RPMI8226 (cell line): Measurements from ENCODE around the gene TOB1.
"Not testable (repeated sequence)": the region's sequence is repeated elsewhere in the genome, so short reads cannot be mapped to it uniquely, and the experiment has no call there.

Experiments
- DNase-seq: peaks from one replicate; pipeline ENCODE4 v3.0.0-alpha.2; 2015

Gene TOB1

DNA sequence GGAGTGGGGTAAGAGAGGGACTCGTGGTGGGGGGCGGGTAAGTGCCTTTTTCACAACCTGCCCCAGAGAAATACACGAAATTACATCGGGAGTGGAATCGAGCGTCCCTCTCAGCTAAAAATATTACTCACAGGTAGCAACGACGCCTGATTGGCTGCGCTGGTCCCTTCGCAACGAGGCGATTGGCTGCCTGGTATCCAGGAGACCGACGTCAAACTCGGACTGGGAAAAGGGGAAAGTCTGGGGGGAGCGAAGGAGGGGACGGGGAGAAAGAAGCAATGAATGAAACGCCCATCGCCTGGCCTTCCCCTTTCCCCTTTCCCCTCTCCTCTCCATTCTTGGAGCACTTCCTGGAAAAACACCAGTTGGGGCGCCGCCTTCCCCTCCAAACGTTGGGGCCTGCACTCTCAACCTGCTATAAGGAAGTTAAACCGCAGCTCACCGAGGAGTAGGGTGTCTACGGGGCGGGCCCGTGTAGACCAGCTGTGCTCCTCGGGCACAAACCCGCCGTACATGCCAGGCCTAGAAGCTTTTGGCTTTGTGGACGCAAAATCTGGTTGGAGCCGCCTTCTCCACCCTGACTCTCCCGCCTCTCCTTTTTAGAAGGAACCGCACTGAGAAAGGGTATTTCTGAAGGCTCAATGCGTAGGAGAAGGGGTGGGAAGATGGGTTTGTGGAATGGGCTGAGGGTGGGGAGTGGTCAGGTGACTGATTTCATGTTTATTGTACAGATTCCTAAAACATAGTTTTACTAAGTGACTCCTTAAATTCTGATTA is 1.4 kb upstream of the TOB1 start:
- DNase-seq = peak; percentile 93

DNA sequence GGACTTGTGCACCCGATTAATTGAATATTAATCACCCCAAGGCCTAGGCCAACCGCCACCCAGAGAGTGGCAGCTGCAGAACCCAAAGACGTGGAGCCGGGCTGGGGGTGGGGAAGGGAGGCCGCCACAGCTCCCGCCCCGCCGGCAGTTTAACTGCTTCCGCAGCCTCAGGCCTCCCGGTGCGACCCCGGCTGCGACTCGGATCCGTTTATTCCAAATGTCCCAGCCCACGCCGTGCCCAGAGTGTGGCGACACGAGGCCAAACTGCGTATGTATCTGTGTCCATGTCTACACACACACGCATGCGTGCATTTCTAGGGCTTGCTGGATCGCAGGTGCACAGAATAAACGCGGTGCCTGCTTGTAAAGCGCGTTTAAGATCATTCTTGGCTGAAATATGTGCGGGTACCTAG is 802 bp upstream of the TOB1 start:
- DNase-seq = peak; percentile 74

DNA sequence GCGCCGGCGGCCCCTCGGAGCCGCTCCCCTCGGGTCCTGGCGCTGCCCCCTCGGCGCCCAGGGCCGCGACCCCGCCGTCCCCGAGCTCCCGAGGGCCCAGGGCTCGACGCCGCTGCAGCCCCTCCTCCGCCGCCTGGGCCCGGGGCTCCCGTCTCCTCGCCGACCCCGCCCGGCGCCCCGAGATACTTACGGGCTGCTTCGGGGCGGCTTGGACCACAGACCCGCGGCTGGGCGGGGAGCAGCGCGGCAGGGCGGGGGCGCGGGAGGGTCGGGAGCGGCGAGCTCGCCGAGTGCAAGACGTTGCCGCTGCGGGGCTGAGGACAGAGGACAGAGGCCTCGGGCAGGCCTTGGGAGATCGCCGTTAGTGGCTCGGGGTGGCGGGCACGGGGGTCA is 290 bp downstream of the TOB1 start:
- DNase-seq = no peak

DNA sequence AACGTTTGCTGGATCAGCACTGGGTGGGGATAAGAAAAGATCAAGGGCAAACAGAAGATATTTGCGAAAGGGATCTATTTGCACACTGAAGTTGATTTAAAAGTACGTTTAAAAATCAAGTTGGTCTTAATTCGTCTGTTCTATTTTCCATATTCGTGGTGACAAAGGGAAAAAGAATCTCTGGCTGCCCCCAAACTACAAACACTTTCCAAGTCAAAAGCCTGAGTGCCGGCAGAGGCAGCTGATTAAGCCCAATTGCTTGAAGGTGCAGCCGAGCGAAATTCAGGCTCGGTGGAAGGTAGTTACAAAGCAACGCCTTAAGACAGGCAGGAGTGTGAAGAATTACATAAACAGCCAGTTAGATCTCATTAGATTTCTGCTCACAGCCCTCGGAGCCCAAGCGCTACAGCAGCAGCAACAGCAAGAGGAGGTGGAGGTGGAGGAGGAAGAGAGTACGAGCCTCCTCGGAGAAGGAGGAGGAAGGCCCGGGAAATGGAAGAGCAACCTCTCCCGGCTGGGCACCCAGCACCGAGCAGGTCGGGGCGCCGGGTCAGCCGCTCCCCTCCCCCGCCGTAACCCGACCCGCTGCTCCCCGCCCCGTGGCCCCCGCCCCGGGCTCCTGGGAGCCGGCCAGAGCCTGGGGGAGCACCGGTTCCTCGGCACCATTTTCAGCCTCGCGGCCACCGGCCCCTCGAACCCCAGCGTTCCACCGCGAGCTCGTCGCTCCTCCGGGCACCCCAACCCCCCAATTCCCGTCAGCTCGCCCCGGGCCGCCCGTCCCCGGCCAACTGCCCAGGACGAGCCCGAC is 890 bp downstream of the TOB1 start:
- DNase-seq = peak; percentile 64

DNA sequence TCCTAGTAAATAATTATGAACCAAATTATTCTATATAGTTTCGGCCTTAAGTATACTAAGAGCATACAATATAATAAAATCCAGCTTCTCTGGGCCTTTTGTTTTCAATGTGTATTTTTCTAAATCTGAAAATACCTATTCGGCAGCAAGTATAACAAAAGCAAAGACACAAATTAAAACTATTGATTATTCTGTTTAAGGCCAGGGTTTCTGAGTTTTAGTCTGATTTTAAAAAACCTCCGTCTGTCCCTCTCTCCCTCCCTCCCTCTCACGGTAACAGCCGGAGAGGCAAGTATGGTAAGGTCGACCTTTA is 1.5 kb downstream of the TOB1 start:
- peak; percentile 66 for DNase-seq

DNA sequence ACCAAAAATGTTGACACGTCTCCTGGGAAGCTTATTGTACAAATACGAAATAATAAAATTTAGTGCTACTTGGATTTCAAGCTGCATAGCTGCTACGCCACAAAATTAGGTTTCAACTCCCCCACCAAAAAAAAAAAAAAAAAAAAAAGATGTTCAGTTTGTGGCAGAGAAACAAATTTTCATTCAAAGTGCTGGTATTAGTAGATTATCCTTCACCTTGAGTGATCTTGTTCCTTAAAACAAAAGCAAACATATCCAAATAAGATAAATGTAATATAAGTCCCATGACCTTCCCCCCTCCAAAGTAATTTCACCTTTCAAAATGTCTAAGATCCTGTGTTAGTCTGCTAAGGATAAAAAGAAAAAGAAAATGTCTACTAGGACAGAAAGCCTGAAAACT is 2.2 kb downstream of the TOB1 start:
- DNase-seq = no peak

DNA sequence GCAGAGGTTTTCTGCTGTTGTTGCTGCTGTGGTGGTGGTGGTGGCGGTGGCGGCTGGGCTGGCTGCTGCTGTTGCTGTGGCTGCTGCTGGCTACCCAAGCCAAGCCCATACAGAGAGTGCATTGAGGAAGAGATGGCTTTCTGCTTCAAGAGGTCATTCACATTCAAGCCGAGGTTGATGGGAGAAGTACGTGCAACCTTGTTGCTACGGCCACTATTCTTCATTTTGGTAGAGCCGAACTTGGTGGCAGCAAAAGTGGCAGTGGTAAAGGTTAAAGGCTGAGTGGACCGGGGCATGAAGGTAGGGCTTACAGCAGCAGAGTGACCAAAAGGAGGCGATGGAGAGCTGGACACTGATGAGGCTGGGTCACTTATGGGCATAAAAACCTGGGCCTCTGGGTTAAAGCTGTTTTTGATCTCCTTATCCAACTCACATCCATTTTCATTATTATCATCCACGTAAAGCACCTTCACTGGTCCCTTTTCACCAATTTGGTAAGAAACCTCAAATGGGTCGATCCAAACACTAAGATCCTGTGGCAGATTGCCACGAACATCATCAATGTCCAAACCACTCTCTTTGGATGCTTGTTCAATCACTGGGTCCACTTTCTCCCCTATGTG is 2.8 kb downstream of the TOB1 start:
- peak; percentile 53 for DNase-seq

DNA sequence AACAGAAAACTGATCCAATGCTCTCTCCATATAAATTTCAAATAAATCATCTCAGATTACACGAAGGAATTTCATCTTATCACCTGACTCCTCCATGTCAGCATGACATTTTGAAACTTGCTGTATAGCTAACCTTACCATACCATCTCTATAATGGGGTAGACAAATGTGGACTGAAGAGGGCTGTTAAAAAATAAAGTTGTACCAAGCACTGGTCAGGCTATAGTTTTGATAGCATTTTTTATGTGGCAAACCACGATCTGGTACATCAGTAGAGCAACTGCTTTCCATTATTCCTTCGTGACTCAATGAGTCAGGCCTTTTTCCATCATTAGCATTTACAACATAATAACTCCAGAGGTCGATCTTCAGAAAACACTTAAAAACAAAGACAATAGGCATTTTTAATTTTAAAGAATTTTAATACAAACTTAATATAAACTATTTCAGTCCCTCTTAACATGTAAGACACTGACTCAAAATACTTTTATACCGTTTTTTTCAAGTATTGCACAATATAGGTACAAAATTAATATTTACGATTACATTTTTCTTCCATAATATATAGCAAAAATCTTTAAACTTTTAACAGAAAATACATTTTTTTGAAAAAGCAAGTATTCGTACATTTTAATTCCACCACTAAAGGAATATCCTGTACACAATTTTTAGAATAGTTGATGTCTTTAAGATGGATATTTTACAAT is 4.2 kb downstream of the TOB1 start:
- DNase-seq = no peak

DNA sequence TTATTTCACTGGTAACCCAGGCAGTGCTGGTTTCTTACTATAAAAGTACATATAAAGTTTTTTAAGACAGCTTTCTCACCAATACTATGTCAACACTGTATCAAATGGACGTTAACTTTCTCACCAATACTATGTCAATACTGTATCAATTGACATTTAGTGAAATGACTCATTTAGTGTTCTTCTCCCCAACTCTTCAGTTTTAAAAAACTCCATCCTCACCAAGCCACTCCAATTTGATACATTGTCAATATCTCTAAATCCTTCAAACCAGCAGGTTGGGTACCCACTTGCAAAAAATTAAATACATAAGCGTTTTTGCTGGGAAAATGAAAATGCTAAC is 4.8 kb downstream of the TOB1 start:
- no peak for DNase-seq

DNA sequence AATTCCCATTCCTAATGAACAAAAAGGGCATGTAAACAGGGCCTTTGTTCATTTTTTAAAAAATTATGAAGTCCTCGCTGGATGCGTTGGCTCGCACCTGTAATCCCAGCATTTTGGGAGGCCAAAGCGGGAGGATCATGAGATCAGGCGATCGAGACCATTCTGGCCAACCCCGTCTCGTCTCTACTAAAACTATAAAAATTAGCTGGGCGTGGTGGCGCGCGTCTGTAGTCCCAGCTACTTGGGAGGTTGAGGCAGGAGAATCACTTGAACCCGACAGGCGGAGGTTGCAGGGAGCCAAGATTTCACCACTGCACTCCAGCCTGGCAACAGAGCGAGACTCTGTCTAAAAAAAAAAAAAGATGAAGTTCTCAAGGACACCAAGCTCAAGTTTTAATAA is 6.4 kb downstream of the TOB1 start:
- DNase-seq = not testable (repeated sequence)

DNA sequence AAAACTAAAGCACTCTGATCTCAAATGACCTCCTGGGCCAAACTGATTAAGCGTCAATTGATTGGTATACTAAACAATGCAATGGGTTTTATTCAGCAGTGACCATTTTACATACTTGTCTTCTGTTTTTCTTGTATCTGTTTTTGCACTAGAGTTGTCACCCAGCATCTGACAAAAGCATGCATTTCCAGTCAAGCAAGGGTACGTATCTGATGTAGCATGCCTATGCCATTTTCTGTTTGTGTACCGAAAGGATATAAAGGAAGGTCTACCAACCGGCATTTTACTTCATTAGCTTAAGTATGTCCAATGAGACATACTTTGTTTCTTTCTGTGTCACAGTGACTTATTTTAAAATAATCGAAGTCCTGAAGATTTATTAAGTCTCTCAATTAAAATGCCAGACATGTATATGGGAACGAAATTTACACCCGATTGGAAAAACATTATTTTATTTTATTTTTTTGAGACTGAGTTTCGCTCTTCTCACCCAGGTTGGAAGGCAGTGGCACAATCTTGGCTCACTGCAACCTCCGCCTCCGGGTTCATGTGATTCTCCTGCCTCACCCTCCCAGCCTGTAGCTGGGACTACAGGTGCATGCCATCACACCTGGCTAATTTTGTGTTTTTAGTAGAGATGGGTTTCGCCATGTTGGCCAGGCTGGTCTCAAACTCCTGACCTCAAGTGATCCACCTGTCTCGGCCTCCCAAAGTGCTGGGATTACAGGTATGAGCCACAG is 7.5 kb downstream of the TOB1 start:
- no peak for DNase-seq

DNA sequence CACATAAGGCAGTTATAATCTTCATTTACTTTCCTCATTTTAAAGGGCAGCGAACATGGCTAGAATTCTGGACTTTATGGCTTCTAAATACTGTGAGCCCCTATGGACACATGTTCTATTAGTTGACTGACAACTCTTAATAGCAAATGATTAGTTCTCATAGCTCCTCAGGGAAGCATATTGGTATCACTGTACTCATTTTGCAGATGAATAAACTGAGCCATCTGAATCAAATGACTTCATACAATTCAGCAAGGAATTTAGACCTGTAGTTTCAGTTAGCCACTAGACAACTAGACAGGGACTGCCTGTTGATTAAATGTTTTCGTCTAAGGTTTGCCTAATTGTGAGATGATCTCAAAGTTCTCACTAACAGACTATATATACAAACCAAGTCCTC is 9.7 kb downstream of the TOB1 start:
- no peak for DNase-seq

DNA sequence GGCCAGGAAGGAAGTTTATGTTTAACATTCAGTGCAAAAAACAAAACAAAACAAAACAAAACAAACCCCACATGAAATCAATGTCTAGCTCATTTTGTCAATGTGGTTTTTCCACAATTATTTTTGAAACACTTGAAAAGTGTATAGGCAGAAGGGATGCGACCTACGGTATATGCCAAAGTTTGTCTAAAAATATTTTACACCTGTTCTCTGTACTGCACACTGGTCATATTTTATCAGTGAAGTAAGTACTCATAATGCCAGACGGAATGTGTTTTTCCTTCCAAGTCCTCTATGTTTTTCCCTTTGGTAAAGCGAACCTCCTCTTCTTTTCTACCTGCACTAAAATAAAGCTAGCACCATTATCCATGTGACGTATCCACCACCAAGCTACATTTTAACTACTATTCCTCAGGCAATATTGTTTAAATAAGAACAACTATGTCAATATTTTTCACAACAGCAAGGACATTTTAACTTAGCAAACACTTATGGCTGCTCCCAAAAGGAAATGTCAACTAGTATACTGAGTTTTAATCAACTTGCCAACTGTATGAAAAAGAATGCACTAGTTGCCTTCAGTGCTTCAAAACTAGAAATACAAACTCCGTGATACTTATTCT is 10.3 kb downstream of the TOB1 start:
- DNase-seq = no peak

DNA sequence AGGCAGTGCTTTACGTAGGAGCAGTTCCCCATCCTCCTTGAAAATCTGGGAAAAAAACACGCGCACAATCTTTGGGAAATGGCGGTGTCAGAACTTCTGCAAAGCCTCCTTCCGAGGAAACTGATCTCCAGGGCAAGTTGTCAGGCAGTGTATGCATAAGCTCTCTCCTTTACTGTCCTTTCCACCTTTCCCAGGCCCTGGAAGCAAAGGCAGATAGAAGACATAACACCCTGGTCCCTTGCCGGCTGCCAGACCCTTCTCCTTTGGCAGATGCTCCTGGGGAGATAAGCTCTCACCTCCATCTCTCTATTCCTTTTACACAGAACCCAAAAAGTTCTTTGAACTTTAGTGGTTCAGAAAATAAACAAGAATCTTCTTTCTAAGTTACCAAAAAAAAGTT is 12.4 kb downstream of the TOB1 start:
- DNase-seq = no peak

DNA sequence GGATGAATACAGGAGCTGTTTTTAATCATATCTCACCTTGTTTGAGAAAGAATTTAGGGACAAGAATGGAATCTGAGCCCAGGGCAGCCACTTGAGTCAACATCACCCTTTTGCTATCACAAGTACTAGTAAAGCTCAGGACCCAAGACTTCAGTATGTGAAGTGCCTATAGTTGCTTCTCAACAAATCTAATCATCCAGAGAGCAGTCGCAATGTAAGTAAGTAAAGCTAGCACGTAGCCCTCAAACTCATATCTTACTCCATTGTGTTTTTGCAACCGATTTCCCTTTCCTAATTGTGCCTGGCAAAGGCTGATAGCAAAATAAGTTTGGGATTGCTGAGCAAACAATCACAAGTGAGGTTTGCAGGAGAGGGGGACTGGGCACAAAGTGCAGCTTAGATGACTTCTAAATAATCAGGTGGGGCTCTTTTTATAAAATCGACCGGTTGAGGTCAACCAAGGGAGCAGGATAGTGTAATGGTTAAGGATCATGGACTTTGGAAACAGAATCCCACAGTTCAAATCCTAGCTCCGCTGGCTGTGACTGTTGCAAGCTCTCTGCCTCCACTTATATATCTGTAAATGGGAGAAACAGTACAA is 13.0 kb downstream of the TOB1 start:
- no peak for DNase-seq

DNA sequence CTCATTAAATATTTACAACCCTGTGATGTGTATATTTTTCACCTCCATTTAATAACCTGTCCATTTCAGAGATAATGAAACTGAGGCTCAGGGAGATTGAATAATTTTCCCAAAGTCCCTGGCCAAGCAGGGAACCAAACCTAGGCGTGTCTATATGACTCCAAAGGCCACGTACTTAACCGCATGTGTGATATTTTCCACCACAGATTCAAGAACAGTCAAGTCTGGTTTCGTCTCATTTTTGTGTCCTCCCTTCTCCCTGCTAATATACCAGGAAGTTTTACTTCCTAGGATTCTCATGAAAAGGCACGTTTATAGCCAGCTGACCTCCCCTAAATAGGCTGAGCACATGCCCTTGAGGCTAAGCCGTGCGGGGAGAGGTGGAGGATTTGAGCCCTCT is 15.5 kb downstream of the TOB1 start:
- DNase-seq = no peak

DNA sequence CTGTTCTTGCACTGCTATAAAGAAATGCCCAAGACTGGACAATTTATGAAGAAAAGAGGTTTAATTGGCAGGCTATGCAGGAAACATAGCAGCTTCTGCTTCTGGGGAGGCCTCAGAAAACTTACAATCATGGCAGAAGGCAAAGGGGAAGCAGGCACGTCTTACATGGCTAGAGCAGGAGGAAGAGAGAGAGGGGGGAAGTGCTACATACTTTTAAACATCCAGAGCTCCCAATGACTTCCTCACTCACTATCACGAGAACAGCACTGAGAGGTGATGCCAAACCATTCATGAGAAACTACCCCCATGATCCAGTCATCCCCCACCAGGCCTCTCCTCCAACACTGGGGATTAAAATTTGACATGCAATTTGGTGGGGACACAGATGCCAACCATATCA is 17.4 kb downstream of the TOB1 start:
- DNase-seq = no peak

DNA sequence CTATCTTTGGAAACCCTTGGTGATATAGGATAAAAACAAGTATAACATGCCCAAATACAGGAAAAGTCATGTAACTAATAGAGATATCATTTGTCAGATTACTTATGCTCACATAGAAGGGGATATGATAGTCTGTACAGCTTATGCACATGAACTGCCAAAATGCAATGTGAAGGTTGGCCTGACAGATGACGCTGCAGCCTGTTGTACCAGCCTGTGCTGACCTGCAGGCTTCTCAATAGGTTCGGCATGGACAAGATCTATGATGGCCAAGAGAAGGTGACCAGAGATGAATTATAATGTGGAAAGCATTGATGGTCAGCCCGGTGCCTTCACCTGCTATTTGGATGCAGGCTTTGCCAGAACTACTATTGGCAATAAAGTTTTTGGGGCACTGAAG is 18.1 kb downstream of the TOB1 start:
- no peak for DNase-seq

DNA sequence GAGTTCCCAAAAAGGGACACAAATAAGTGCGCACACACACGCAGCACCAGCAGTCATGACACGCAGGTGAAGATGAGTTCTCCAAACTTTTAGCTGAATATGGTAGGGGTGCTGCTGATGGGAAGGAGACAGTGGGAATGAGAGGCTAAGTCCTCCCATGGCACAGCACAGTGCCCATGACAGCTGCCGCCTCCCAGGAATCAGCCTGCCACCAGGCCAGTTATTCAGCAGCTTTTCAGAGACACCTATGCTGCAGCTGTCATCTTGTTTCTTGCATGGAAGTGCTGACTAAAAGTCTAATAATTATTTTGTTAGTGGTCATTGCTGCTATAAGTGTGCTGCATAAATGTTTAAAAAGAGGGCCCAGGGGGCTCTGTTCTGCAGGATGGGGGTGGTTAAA is 18.6 kb downstream of the TOB1 start:
- DNase-seq = no peak

DNA sequence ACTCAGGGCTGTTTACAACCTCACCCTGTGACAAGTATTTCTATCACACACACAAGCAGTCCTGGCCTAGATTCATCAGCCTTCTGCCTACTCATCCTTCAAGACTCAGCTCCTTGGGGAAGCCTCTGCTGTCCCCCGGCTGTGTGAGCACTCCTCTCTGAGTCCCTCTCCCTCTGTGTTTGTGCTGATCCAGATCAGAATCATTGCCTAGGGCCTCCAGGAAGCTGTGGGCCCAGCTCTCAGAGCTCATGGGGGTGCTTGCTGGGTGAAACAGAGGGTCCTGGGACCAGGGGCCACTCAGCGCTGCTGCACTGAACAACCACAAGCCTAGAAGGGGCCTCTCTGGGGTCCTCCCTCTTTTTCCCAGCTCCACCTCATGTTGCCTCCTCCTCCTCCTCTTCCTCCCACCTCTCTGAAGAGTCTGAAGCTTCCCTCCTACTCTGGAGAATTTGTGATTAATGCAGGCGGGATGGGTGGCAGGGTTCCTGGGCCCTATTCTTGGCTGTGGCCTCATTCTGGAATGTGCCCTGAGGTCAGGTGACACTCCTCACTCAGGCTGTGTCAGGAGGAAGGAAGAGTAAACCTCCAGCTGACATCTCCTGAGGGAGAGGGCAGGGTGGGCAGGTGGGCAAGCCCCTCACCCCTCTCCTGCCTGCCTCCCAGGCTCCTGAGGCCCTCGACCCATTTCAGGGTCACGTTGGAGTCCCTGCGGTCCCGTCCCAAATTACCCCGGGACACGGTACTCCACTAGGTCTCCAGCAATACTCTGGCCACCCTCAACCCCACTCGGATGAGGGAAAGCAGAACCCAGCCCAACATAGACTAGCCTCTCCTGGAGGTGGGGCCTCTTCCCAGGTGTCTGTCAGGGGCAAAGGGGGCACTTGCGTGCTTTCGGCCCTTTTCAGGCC is 20.7 kb downstream of the TOB1 start:
- no peak for DNase-seq

DNA sequence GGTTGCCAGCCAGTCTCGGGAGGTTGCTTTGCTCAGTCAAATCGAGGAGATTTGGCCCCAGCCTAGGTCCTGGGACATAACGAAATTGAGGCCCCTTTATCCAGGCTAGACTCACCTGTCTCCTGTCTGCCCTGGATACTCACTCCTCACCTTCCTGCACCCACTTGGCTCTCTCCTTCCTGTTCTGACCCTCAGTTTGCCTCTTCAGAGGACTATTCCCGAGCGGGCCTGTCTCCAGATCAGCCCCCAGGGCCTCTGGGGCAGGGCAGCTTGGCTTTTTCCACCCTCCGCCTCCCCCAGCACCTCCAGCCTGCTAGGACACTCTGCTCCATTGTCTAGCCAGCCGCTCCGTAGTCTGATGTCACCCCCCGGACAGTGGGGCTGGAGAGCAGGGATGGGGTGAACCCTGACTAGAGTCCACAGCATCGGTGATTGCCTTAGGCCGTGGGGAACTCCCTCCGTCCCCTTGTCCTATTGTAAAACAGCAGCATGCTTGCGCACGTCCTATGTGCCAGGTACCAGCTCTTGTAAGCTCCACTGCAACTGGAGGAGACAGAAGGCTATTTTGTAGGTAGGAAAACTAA is 21.9 kb downstream of the TOB1 start:
- DNase-seq = no peak
